Measurements from ENCODE around the gene CHD9.

DNA sequence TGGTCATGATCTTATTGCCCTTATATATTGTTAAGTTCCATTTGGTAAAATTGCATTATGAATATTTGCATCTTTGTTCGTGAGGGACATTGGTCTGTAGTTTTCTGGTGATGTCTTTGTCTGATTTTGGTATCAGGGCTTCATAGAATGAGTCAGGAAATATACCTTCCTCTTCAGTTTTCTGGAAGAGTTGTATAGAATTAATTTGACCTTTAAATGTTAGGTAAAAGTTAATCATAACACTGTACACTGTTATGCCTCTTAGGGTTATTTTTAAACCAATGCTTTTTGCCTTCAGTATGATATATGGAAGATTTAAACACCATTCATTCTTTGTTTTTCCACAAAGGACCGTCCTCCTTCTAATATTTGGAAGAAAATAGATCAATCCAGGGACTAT lies 180.0 kb downstream of the CHD9 start:
- TF ChIP-seq, protein P1, sequence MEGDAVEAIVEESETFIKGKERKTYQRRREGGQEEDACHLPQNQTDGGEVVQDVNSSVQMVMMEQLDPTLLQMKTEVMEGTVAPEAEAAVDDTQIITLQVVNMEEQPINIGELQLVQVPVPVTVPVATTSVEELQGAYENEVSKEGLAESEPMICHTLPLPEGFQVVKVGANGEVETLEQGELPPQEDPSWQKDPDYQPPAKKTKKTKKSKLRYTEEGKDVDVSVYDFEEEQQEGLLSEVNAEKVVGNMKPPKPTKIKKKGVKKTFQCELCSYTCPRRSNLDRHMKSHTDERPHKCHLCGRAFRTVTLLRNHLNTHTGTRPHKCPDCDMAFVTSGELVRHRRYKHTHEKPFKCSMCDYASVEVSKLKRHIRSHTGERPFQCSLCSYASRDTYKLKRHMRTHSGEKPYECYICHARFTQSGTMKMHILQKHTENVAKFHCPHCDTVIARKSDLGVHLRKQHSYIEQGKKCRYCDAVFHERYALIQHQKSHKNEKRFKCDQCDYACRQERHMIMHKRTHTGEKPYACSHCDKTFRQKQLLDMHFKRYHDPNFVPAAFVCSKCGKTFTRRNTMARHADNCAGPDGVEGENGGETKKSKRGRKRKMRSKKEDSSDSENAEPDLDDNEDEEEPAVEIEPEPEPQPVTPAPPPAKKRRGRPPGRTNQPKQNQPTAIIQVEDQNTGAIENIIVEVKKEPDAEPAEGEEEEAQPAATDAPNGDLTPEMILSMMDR (IDR thresholded peaks at IDR 0.05; ENCODE audit: low read length): no peak
- TF ChIP-seq EZH2 (IDR thresholded peaks at IDR 0.05; ENCODE audit: borderline replicate concordance, low read length): no peak

Measured in OCI-LY1 (cell line).